Lung (tissue), 12 donors: Measurements from ENCODE around the gene CCNG2. TPM values are rescaled to one million over a fixed set of nuclear protein-coding genes. Genes with fewer than 3 reads are reported as not detected.

Experiments used
- ATAC-seq: fragments of 200-7000 bp; cut with Tn5 transposase; one replicate; pipeline ENCODE4 v1.9.1; 2020; ENCODE audit warnings: moderate number of reproducible peaks; ENCODE audit not compliant: insufficient read depth, low FRiP score
- DNase-seq, 3 donors: peaks; one replicate each; pipeline ENCODE4 v3.0.0-alpha.2; 2013 to 2017
- H3K27ac ChIP-seq, 2 donors: one replicate each; pipeline ENCODE4 v1.5.1; 2013; ENCODE audit warnings: mild to moderate bottlenecking in 2 of 2, moderate library complexity in 2 of 2, control low read depth in 1 of 2, inconsistent platforms in 1 of 2, low read depth in 1 of 2, low read length in 1 of 2
- H3K27me3 ChIP-seq, 3 donors: one replicate each; pipeline ENCODE4 v1.5.1; 2013; ENCODE audit warnings: low read length in 2 of 3; ENCODE audit not compliant: control insufficient read depth in 3 of 3, insufficient read depth in 3 of 3
- H3K36me3 ChIP-seq, 4 donors: one replicate each; pipeline ENCODE4 v1.5.1; 2013; ENCODE audit warnings: low read length in 4 of 4, mild to moderate bottlenecking in 1 of 4, moderate library complexity in 1 of 4; ENCODE audit not compliant: control insufficient read depth in 4 of 4, insufficient read depth in 4 of 4
- H3K4me1 ChIP-seq, 5 donors: one replicate each; pipeline ENCODE4 v1.5.1; 2013; ENCODE audit warnings: low read length in 5 of 5, mild to moderate bottlenecking in 2 of 5, moderate library complexity in 1 of 5; ENCODE audit not compliant: control insufficient read depth in 5 of 5, insufficient read depth in 5 of 5
- H3K4me3 ChIP-seq: one replicate; pipeline ENCODE4 v1.5.1; 2013; ENCODE audit warnings: mild to moderate bottlenecking, control low read depth, moderate library complexity
- H3K9ac ChIP-seq, 2 donors: one replicate each; pipeline ENCODE4 v1.5.1; 2013; ENCODE audit warnings: low read length in 2 of 2, control low read depth in 1 of 2; ENCODE audit not compliant: insufficient read depth in 1 of 2
- H3K9me3 ChIP-seq, 4 donors: one replicate each; pipeline ENCODE4 v1.5.1; 2013; ENCODE audit warnings: low read length in 3 of 4, mild to moderate bottlenecking in 1 of 4, moderate library complexity in 1 of 4; ENCODE audit not compliant: control insufficient read depth in 4 of 4, insufficient read depth in 3 of 4
- WGBS, 2 donors: extraction: QIAGEN DNeasy Blood & Tissue Kit; methylation state at CpG; one replicate each; pipeline ENCODE4 v1.1.7; 2013; 5-methylcytosine and 5-hydroxymethylcytosine counted together
- polyA plus RNA-seq, 2 donors: library from polyadenylated mRNA; stranded (reverse); fragments of 200-250 nt; gene quantifications; one replicate each; pipeline ENCODE4 v1.2.1, GENCODE V29; 2013
- total RNA-seq, 2 donors: library from RNA; depleted of rRNA in 1 of 2; stranded (reverse); fragments of >200 nt in 1 of 2; gene quantifications; one replicate each; pipeline ENCODE4 v1.2.1, GENCODE V29; 2014 to 2021
- TF ChIP-seq, protein P1 (sequence below): IDR thresholded peaks from 2 replicates; pipeline ENCODE4 v1.5.1; 2012; ENCODE audit warnings: mild to moderate bottlenecking; ENCODE audit errors: control extremely low read depth, extremely low read depth
- donor health status: control.
- donor health status: control.
- donor health status: Bipolar disorder and iron deficiency.
- donor health status: healthy.
- donor health status: DM: yes; HTN: yes; CAD: no.

Gene CCNG2
- total and polyA plus RNA-seq, 4 donors: 9.6 to 92.7 (median 25.8) TPM

DNA sequence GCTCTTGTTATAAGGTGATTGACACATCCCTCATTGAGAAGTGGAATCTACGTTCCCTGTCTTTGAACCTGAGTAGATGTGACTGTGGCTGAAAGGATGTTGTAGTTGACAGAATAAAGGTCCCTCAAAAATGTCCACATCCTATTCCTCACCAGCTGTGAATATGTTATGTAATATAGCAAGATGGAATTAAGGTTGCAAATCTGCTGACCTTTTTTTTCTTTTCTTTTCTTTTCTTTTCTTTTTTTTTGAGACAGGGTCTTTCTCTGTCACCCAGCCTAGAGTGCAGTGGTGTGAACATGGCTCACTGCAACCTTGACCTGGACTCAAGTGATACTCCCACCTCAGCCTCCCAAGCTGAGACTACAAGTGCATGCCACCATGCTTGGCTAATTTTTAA lies 7.2 kb upstream of the CCNG2 start:
- ATAC-seq (no peak), DNase-seq (no peak)
- Histone ChIP-seq H3K27me3 (no peaks in the 10 kb centered on the region), H3K9me3 (no peaks in the 10 kb centered on the region), H3K4me1 (peaks cover 0 to 34% (median 0%) of the 10 kb centered on the region in 5 donors), H3K9ac (no peak overlapping the region), H3K4me3 (no peak overlapping the region), H3K27ac (no peak overlapping the region), H3K36me3 (no peaks in the 10 kb centered on the region)
- TF ChIP-seq, protein P1, sequence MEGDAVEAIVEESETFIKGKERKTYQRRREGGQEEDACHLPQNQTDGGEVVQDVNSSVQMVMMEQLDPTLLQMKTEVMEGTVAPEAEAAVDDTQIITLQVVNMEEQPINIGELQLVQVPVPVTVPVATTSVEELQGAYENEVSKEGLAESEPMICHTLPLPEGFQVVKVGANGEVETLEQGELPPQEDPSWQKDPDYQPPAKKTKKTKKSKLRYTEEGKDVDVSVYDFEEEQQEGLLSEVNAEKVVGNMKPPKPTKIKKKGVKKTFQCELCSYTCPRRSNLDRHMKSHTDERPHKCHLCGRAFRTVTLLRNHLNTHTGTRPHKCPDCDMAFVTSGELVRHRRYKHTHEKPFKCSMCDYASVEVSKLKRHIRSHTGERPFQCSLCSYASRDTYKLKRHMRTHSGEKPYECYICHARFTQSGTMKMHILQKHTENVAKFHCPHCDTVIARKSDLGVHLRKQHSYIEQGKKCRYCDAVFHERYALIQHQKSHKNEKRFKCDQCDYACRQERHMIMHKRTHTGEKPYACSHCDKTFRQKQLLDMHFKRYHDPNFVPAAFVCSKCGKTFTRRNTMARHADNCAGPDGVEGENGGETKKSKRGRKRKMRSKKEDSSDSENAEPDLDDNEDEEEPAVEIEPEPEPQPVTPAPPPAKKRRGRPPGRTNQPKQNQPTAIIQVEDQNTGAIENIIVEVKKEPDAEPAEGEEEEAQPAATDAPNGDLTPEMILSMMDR: no peak
- WGBS, 2 donors: 79 to 81% methylated on average over 1 of the region's 1 CpG

DNA sequence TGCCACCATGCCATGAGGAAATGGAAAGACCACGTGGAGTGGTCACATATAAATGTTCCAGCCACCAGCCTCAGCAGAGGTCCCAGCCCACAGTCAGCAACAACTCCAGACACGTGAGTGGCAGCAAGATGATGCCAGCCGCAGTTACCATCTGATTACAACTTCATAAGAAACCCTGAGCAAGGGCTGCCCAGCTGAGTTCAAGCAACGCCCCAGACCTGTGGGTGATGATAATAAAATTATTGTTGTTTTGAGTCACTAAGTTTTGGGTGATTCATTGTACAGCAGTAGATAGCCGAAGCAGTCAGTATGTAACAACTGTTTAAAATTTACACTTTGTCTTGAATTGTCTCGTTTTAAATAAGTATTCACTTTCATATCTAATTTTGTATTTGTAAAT lies 5.8 kb upstream of the CCNG2 start:
- Histone ChIP-seq H3K27ac (no peak overlapping the region), H3K27me3 (no peaks in the 10 kb centered on the region), H3K4me1 (peaks cover 0 to 45% (median 0%) of the 10 kb centered on the region in 5 donors), H3K9me3 (no peaks in the 10 kb centered on the region), H3K9ac (no peak overlapping the region), H3K4me3 (no peak overlapping the region), H3K36me3 (no peaks in the 10 kb centered on the region)
- 89 to 91% methylated on average over 6 of the region's 6 CpGs for WGBS, 2 donors
- TF ChIP-seq, protein P1: no peak
- no peak for DNase-seq
- ATAC-seq: no peak

DNA sequence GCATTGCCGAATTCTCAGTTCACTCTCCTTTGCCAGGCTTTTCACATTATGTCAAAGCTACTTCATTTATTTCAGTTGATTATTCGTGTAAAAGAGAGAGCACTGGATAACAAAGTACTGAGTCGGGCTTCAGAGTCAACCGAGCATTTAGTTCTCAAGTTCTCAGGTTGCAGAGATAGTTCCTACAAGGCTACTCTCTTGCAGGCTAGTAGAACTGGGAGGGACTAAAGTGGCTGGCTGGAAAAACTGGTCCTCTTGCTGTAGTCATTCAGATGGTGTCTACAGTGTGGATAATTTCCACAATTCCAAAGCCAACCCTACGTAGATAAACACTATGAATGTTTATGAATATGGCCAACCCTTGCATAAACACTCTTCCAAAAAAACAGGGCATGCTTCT lies 4.6 kb upstream of the CCNG2 start:
- Histone ChIP-seq H3K4me1 (peaks cover 0 to 37% (median 0%) of the 10 kb centered on the region in 5 donors), H3K36me3 (peaks cover 0 to 2% (median 0%) of the 10 kb centered on the region in 4 donors), H3K27me3 (no peaks in the 10 kb centered on the region), H3K27ac (no peak overlapping the region), H3K9ac (no peak overlapping the region), H3K4me3 (no peak overlapping the region), H3K9me3 (no peaks in the 10 kb centered on the region)
- ATAC-seq: no peak
- DNase-seq: peak in 2 of 3 donors; percentile 63 to 82
- 61 to 76% methylated on average over 5 of the region's 5 CpGs for WGBS, 2 donors
- TF ChIP-seq, protein P1: no peak

DNA sequence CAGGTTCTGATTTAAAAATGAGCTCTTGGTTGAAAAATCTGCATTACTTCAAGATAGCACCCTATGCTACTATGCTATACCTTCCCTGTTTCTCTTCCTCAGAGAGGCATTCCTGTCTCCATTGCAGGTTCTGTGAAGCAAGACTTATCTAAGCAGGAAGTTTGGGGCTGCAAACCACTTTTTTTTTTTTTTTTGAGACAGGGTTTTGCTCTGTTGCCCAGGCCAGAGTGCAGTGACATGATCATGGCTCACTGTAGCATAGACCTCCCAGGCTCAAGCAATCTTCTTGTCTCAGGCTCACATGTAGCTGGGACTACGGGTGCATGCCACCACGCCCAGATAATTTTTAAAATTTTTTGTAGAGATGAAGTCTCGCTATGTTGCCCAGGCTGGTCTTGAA lies 4.0 kb upstream of the CCNG2 start:
- ATAC-seq: no peak
- no peak for DNase-seq
- Histone ChIP-seq H3K4me1 (peaks cover 0 to 37% (median 0%) of the 10 kb centered on the region in 5 donors), H3K27me3 (no peaks in the 10 kb centered on the region), H3K36me3 (peaks cover 0 to 4% (median 0%) of the 10 kb centered on the region in 4 donors), H3K9me3 (no peaks in the 10 kb centered on the region), H3K27ac (no peak overlapping the region), H3K9ac (no peak overlapping the region), H3K4me3 (no peak overlapping the region)
- 65 to 78% methylated on average over 3 of the region's 3 CpGs for WGBS, 2 donors
- TF ChIP-seq, protein P1: no peak
